ENCODE measurements around the gene SPON1.
A peak's percentile ranks its signal among the peaks of the same experiment; 100 is the strongest.
"Not testable (repeated sequence)": the region's sequence is repeated elsewhere in the genome, so short reads cannot be mapped to it uniquely, and the experiment has no call there.

SPON1 gene

GRCh38 chr11:14082338-14082737, 119.8 kb downstream of the SPON1 start:
- DNase-seq (ENCODE audit: low spot score), result no peak

- DNase-seq (ENCODE audit: low spot score), result peak; percentile 6
Observed at GRCh38 chr11:14088861-14089260, 126.3 kb downstream of the SPON1 start.

- DNase-seq (ENCODE audit: low spot score), result no peak
Observed at GRCh38 chr11:14089690-14090462, 127.4 kb downstream of the SPON1 start.

DNA sequence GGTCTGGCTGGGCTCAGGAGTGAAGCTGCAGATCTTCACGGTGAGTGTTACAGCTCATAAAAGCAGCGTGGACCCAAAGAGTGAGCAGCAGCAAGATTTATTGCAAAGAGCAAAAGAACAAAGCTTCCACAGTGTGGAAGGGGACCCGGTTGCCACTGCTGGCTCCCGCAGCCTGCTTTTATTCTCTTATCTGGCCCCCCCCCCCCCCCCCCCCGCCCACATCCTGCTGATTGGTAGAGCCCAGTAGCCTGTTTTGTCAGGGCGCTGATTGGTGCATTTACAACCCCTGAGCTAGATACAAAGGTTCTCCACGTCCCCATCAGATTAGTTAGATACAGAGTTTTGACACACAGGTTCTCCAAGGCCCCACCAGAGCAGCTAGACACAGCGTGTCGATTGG, 128.1 kb downstream of the SPON1 start:
- not testable (repeated sequence) for DNase-seq (ENCODE audit: low spot score)

- no peak for DNase-seq (ENCODE audit: low spot score)
Observed at GRCh38 chr11:14093065-14093464, 130.5 kb downstream of the SPON1 start.

GRCh38 chr11:14094481-14095037, 132.0 kb downstream of the SPON1 start:
- DNase-seq (ENCODE audit: low spot score), result no peak

- no peak for DNase-seq (ENCODE audit: low spot score)
Observed at GRCh38 chr11:14095882-14096281, 133.4 kb downstream of the SPON1 start.

- DNase-seq (ENCODE audit: low spot score), result no peak
Observed at GRCh38 chr11:14096606-14097005, 134.1 kb downstream of the SPON1 start.

DNA sequence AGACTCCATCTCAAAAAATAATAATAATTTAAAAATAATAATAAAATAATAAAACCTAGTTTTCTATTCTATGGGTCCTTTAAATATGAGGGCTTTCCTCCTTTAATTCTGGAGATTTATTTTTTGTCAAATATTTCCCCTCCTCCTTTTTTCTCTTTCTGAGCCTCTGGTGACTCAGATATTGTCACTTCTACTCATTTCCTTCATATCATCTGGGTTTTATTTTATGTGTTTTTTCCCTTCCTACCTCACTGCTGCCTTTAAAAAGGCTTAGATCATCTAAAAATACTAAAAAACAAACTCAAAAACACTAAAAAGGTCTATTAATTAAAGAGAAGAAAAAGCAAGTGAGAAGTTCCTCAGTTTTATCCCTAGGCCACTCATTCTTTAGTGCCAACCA, 138.9 kb downstream of the SPON1 start:
- no peak for DNase-seq (ENCODE audit: low spot score)

DNA sequence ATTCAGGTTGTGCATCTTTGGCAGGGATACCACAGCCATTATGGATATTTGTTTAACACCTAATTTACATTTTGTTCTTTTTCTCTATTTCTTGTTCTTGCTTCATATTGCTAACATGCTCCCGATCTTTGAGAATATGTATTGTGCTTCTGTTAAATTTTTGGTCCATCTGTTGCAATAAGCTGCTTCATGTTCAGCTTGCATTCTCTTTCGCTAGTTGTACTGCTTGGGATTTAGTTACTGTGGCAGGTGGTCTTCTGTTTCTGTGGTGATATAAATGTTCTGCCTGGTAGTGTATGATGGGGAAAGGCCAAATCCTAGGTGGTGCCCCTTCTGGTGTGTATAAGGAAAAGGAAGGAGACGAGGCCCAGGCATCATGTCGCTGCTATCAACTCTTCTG, 140.2 kb downstream of the SPON1 start:
- no peak for DNase-seq (ENCODE audit: low spot score)

- DNase-seq (ENCODE audit: low spot score), result no peak
Observed at GRCh38 chr11:14105446-14105845, 142.9 kb downstream of the SPON1 start.

DNA sequence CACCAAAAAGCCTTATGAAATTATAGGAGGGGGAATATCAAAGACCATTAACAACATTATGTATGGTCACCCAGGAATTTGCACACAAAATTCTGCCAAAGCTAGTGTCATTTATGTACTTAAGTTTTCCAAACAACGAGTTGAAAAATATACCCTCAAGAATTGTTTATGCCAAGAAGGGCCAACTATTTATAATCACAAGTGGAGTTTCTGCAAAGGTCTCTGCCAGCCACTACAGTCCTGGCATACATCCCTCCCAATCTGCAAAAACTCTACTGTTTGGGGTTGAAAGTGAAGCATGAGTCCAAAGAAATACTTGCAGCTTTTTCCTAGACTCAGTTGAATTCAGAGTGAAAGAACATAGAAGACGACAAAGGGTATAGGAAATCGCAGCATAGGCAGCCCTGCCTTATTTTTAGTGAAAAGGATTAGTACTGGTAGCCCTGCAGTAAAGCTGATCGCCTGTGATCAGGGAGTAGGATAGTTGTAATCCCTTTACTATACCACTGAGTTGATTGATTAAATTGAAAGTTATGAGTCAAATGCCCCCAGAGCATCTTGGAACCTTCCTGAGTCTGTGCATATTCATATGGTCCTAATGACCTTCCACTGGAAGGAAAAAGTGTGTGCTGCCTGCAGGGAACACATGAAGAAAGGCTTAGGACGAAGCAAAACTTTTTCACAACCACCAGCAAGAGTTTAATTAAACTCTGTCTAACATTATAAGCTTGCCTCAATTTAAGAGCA, 144.0 kb downstream of the SPON1 start:
- no peak for DNase-seq (ENCODE audit: low spot score)

- no peak for DNase-seq (ENCODE audit: low spot score)
Observed at GRCh38 chr11:14107050-14107430, 144.5 kb downstream of the SPON1 start.

GRCh38 chr11:14109742-14110141, 147.2 kb downstream of the SPON1 start:
- DNase-seq (ENCODE audit: low spot score), result no peak

DNA sequence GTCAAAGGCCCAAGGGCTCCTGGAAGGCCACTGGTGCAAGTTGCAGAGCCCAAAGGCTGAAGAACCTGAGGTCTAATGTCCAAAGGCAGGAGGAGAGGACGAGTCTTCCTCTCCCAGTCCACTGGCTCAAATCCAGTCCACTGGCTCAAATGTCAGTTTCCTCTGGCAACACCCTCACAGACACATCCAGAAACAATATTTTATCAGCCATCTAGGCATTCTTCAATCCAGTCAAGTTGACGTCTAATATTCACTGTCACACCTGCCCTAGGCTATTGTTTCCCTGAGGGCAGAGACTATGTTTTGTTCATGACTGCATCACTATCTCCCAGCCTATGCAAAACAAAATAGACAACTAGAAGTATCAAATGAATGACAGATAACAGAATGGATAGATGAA, 148.1 kb downstream of the SPON1 start:
- no peak for DNase-seq (ENCODE audit: low spot score)

- DNase-seq (ENCODE audit: low spot score), result no peak
Observed at GRCh38 chr11:14111496-14111895, 149.0 kb downstream of the SPON1 start.

DNA sequence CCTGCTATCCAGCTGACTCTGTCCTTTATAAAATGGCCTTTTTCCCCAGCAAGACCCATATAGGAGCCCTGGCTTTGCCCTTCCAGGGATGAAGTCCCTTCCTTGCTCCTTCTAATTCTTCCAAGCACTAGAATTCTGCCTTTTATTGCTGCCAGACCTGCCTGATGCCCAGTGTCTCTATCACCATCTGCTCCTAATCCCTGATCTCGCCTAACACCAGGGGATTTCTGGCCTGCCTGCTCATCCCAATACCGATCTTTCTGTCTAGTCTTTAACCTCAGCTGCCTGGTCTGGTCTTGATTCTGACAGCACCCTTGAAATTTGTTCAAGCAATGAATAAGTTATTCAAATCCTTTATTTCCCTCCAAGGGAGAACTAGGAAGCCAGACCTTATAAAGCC, 150.2 kb downstream of the SPON1 start:
- no peak for DNase-seq (ENCODE audit: low spot score)

DNA sequence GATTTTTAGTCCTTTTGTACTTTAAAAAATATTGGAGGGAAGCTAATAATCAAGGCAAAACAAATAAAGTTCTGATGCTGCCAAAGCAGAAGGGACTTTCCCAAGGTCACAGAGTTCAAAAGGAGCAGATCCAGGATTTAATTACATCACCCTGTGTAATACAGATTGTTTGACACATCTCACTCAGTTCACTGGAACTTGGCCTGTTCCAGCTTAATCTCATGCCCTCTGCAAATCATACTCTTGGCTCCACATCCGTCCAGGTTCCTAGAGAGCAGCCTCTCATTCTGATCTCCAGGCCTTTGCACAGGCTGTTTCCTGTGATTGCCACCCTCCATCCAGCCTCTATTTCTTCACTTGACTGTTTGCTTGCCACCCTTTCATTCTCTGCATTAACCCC, 151.7 kb downstream of the SPON1 start:
- DNase-seq (ENCODE audit: low spot score), result no peak

DNA sequence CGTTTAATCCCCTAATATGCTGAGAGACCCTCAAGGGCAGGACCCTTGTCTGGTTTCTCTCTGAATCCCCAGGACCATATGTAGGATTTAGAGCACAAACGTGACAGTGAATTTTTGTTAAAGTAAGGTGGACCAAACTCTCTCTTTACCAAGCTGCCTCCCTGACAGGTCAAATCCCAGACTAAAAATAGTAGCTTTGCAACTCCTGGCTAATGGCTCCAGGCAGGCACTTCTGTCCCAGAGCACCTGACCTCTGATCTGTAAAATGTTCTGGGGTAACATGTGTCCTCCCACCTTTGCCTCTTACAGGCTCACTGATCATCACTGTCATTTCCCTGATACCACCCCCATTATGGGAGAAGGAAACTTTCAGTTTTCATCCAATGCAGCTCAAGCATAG, 152.3 kb downstream of the SPON1 start:
- no peak for DNase-seq (ENCODE audit: low spot score)

GRCh38 chr11:14117632-14118031, 155.1 kb downstream of the SPON1 start:
- DNase-seq (ENCODE audit: low spot score), result no peak

DNA sequence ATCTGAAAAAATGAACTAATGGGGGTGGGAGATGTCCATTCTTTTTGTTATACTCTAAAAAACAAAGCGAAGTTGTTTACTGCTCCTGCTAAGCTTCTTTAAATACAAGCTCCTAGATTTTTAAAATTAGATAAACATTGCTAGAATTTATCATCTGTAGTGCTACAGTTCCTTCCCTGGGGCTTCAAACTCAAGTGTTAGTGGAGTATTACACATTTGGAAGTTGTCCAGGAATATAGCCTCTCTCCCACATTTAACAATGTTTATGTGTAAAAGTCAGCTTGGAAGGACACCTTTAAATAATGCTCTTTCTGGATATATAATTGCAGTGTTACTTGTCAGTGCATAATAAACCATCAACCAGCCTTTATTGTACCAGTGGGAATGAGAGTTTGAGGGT, 155.5 kb downstream of the SPON1 start:
- no peak for DNase-seq (ENCODE audit: low spot score)

GRCh38 chr11:14119357-14119756, 156.8 kb downstream of the SPON1 start:
- peak; percentile 15 for DNase-seq (ENCODE audit: low spot score)

- DNase-seq (ENCODE audit: low spot score), result peak; percentile 3
Observed at GRCh38 chr11:14124350-14124749, 161.8 kb downstream of the SPON1 start.
